ENCODE data around the gene CACNA2D2. TPM values are rescaled to one million over a fixed set of nuclear protein-coding genes. Genes with fewer than 3 reads are reported as not detected.

Gene CACNA2D2
- total and polyA plus RNA-seq, 2 of the 4 experiments (the other 2 are of a cell fraction): 0.15 TPM; not detected in 1

DNA sequence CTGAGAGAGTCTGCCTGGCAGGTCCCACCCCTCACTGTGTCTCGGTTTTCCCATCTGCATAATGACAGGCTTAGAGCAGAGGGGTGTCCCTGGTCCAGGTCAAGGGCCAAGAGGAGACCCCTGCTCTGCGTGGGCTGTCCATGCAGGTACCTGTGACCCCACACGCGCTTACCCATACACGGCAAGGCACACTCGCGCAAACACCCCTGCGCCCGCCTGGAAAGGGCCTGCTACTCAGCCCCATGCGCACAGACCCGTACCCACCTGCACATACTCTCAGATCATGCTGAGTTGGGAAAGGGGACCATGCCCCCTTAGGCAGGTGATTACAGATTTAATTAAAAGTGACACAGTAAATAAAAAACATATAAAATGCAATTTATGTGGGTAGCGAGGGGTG lies 120.7 kb downstream of the CACNA2D2 start:
- TF ChIP-seq, protein P1, sequence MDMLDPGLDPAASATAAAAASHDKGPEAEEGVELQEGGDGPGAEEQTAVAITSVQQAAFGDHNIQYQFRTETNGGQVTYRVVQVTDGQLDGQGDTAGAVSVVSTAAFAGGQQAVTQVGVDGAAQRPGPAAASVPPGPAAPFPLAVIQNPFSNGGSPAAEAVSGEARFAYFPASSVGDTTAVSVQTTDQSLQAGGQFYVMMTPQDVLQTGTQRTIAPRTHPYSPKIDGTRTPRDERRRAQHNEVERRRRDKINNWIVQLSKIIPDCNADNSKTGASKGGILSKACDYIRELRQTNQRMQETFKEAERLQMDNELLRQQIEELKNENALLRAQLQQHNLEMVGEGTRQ (IDR thresholded peaks at IDR 0.05; ENCODE audit: low read depth, low read length): no peak
- no peak for TF ChIP-seq FOS (IDR thresholded peaks at IDR 0.05; ENCODE audit: low read depth, low read length)
- TF ChIP-seq MXI1 (IDR thresholded peaks at IDR 0.05; ENCODE audit: borderline replicate concordance, low read depth, low read length): no peak
- no peak for TF ChIP-seq RFX5 (IDR thresholded peaks at IDR 0.05; ENCODE audit: low read depth, low read length)
- no peak for TF ChIP-seq NFE2L2 (IDR thresholded peaks at IDR 0.05; ENCODE audit: low read depth, low read length)
- no peak for TF ChIP-seq MAFK (IDR thresholded peaks at IDR 0.05; ENCODE audit: low read depth, low read length)
- no peak for TF ChIP-seq SMC3 (IDR thresholded peaks at IDR 0.05; ENCODE audit: low read depth, low read length)
- no peak for TF ChIP-seq MAZ (IDR thresholded peaks at IDR 0.05; ENCODE audit: borderline replicate concordance, low read depth, low read length)
- no peak for TF ChIP-seq BHLHE40 (IDR thresholded peaks at IDR 0.05; ENCODE audit: low read depth, low read length)
- TF ChIP-seq, protein P2, sequence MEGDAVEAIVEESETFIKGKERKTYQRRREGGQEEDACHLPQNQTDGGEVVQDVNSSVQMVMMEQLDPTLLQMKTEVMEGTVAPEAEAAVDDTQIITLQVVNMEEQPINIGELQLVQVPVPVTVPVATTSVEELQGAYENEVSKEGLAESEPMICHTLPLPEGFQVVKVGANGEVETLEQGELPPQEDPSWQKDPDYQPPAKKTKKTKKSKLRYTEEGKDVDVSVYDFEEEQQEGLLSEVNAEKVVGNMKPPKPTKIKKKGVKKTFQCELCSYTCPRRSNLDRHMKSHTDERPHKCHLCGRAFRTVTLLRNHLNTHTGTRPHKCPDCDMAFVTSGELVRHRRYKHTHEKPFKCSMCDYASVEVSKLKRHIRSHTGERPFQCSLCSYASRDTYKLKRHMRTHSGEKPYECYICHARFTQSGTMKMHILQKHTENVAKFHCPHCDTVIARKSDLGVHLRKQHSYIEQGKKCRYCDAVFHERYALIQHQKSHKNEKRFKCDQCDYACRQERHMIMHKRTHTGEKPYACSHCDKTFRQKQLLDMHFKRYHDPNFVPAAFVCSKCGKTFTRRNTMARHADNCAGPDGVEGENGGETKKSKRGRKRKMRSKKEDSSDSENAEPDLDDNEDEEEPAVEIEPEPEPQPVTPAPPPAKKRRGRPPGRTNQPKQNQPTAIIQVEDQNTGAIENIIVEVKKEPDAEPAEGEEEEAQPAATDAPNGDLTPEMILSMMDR (conservative IDR thresholded peaks at IDR 0.05; ENCODE audit: low read depth, low read length): no peak
- TF ChIP-seq CHD1 (IDR thresholded peaks at IDR 0.05; ENCODE audit: low read depth, low read length): no peak
- TF ChIP-seq, protein P3, sequence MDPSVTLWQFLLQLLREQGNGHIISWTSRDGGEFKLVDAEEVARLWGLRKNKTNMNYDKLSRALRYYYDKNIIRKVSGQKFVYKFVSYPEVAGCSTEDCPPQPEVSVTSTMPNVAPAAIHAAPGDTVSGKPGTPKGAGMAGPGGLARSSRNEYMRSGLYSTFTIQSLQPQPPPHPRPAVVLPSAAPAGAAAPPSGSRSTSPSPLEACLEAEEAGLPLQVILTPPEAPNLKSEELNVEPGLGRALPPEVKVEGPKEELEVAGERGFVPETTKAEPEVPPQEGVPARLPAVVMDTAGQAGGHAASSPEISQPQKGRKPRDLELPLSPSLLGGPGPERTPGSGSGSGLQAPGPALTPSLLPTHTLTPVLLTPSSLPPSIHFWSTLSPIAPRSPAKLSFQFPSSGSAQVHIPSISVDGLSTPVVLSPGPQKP (IDR thresholded peaks at IDR 0.05; ENCODE audit: borderline replicate concordance, low read depth, low read length): no peak
- TF ChIP-seq CEBPB (IDR thresholded peaks at IDR 0.05; ENCODE audit: low read depth, low read length): no peak
- TF ChIP-seq RCOR1 (IDR thresholded peaks at IDR 0.05; ENCODE audit: insufficient replicate concordance, low read length): no peak
- no peak for TF ChIP-seq RAD21 (IDR thresholded peaks at IDR 0.05; ENCODE audit: low read length)
- TF ChIP-seq POLR2A (IDR thresholded peaks at IDR 0.05; ENCODE audit: low read depth, low read length): no peak
- no peak overlapping the region for H4K91ac ChIP-seq (ENCODE audit: insufficient read depth, low read depth, low read length)
- no peak for DNase-seq
- H2AFZ ChIP-seq (replicated peaks; ENCODE audit: low read length, poor library complexity): no peak overlapping the region
- H3K4ac ChIP-seq (ENCODE audit: low read depth, low read length): no peak overlapping the region
- H4K8ac ChIP-seq (ENCODE audit: low read depth in 2 of 2, low read length in 2 of 2): no peak overlapping the region
- no peak overlapping the region for H3K56ac ChIP-seq (ENCODE audit: extremely low read depth, insufficient read depth, low read length)
- no peaks in the 10 kb centered on the region for H3K9me1 ChIP-seq (ENCODE audit: insufficient read depth, low read length)
- in situ Hi-C loops (cut with MboI; ENCODE audit: low sequenced_read_pairs): no loop called here
- H2BK20ac ChIP-seq (ENCODE audit: low read depth, low read length): no peak overlapping the region
- no peak overlapping the region for H3K23ac ChIP-seq (ENCODE audit: low read depth, low read length)
- no peak overlapping the region for H2BK120ac ChIP-seq (ENCODE audit: low read depth, low read length)
- no peak overlapping the region for H4K5ac ChIP-seq (ENCODE audit: low read depth, low read length)
- intact Hi-C loops (cut with micrococcal nuclease): no loop called here
- no peaks in the 10 kb centered on the region for H3K36me3 ChIP-seq (ENCODE audit: control insufficient read depth, insufficient read depth, low read length)
- ChIA-PET POLR2A (ENCODE audit: unreplicated experiment) (no interaction called here), CTCF (no interaction called here)
- no peak overlapping the region for H3K9ac ChIP-seq (ENCODE audit: low read depth, low read length)
- no peak overlapping the region for H3K18ac ChIP-seq (ENCODE audit: low read depth, low read length)
- no peak overlapping the region for H3K14ac ChIP-seq (replicated peaks; ENCODE audit: low read depth, low read length)
- no peaks in the 10 kb centered on the region for H3K79me1 ChIP-seq (ENCODE audit: low read depth in 1 of 2, low read length in 2 of 2)
- dilution Hi-C loops (cut with HindIII; ENCODE audit: low sequenced_read_pairs, unreplicated experiment): no loop called here
- H3K4me3 ChIP-seq (ENCODE audit: insufficient read depth, low read depth, low read length): no peak overlapping the region
- H4K20me1 ChIP-seq (ENCODE audit: insufficient read depth, low read length): no peaks in the 10 kb centered on the region
- H3K4me2 ChIP-seq (ENCODE audit: low read depth, low read length): no peak overlapping the region
- H3K27ac ChIP-seq (ENCODE audit: insufficient read depth, low read length): no peak overlapping the region
- no peak overlapping the region for H2AK5ac ChIP-seq (ENCODE audit: low read depth, low read length)
- no peaks in the 10 kb centered on the region for H3K9me3 ChIP-seq (ENCODE audit: control insufficient read depth, insufficient read depth, low read length)
- H2BK15ac ChIP-seq (ENCODE audit: low read depth, low read length): no peak overlapping the region
- no peak for ATAC-seq (ENCODE audit: low read depth)
- H2AK9ac ChIP-seq (replicated peaks; ENCODE audit: low read depth, low read length, poor library complexity): no peak overlapping the region
- WGBS, 2 experiments (ENCODE audit: extremely low coverage in 2 of 2, insufficient read length in 1 of 2): 0% methylated on average over 1 of the region's 12 CpGs; no CpG with 5 or more reads in 1 of the 2 experiments
- peaks cover 46% of the 10 kb centered on the region for H3K27me3 ChIP-seq (ENCODE audit: control insufficient read depth, insufficient read depth, low read length)
- no peak overlapping the region for H2BK5ac ChIP-seq (ENCODE audit: low read depth, low read length, poor library complexity, severe bottlenecking)
- no peaks in the 10 kb centered on the region for H3K4me1 ChIP-seq (ENCODE audit: control insufficient read depth, insufficient read depth, low read length)
- no TSS peak for BruUV-seq (replicated peaks)
